ENCODE results near the gene HADH.
"Not testable (repeated sequence)": the region's sequence is repeated elsewhere in the genome, so short reads cannot be mapped to it uniquely, and the experiment has no call there.

HADH gene

GRCh38 chr4:108049406-108049805 lies 59.7 kb downstream of the HADH start:
- H3K4me3 ChIP-seq (ENCODE audit: low read length): no peak overlapping the region
- TF ChIP-seq CTCF (IDR thresholded peaks at IDR 0.05; ENCODE audit: insufficient read depth, low read depth, low read length, missing control alignments): no peak
- no peak for DNase-seq (ENCODE audit: low read depth)

- not testable (repeated sequence) for H3K4me3 ChIP-seq (ENCODE audit: low read length); DNase-seq (ENCODE audit: low read depth)
These were observed 60.8 kb downstream of the HADH start for GRCh38 chr4:108050166-108051111.

GRCh38 chr4:108051343-108051742 lies 61.7 kb downstream of the HADH start:
- DNase-seq (ENCODE audit: low read depth): no peak
- H3K4me3 ChIP-seq (ENCODE audit: low read length): no peak overlapping the region
- TF ChIP-seq CTCF (IDR thresholded peaks at IDR 0.05; ENCODE audit: insufficient read depth, low read depth, low read length, missing control alignments): no peak

- H3K4me3 ChIP-seq (ENCODE audit: low read length): no peak overlapping the region
- TF ChIP-seq CTCF (IDR thresholded peaks at IDR 0.05; ENCODE audit: insufficient read depth, low read depth, low read length, missing control alignments): no peak
- no peak for DNase-seq (ENCODE audit: low read depth)
These were observed 63.0 kb downstream of the HADH start for GRCh38 chr4:108052558-108053120.

GRCh38 chr4:108053251-108053711 lies 63.6 kb downstream of the HADH start:
- no peak for DNase-seq (ENCODE audit: low read depth)
- H3K4me3 ChIP-seq (ENCODE audit: low read length): no peak overlapping the region
- no peak for TF ChIP-seq CTCF (IDR thresholded peaks at IDR 0.05; ENCODE audit: insufficient read depth, low read depth, low read length, missing control alignments)

GRCh38 chr4:108054025-108054638 lies 64.4 kb downstream of the HADH start:
- no peak overlapping the region for H3K4me3 ChIP-seq (ENCODE audit: low read length)
- no peak for TF ChIP-seq CTCF (IDR thresholded peaks at IDR 0.05; ENCODE audit: insufficient read depth, low read depth, low read length, missing control alignments)
- no peak for DNase-seq (ENCODE audit: low read depth)

GRCh38 chr4:108055787-108056186 lies 66.1 kb downstream of the HADH start:
- DNase-seq (ENCODE audit: low read depth): no peak
- no peak overlapping the region for H3K4me3 ChIP-seq (ENCODE audit: low read length)
- no peak for TF ChIP-seq CTCF (IDR thresholded peaks at IDR 0.05; ENCODE audit: insufficient read depth, low read depth, low read length, missing control alignments)

Measured in epithelial cell of esophagus (primary cell).